ENCODE results near the gene CALML5.

DNA sequence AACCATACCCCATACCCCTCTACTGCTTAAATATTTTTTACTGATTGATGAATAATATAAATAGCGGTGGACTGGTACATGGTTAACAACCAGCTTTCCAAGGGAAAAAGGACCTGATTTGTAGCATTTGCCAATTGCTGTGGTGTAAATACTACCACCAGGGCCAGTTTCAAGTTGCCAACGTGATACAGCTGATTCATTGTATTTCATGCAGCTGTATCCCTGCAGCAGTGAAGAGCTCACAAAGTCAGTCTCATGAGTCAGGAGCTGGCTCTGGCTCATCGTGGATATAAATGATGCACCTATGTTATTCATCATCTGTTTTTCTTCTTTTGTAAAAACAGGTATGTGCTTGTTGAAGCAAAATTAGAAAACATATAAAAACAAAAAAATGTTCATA is 15.2 kb downstream of the CALML5 start:
- TF ChIP-seq CTCF (conservative IDR thresholded peaks at IDR 0.05; ENCODE audit: low read length): no peak
- TF ChIP-seq EZH2phosphoT487 (IDR thresholded peaks at IDR 0.05; ENCODE audit: borderline replicate concordance): no peak
